GM23338 (cell line): ENCODE data around the gene POMP. TPM values are rescaled to one million over a fixed set of nuclear protein-coding genes. Genes with fewer than 3 reads are reported as not detected.

Experiments
- ATAC-seq: fragments of 200-7000 bp; cut with Tn5 transposase; 3 replicates; pipeline ENCODE4 v1.9.1; 2020
- DNase-seq: peaks from one replicate; pipeline ENCODE4 v3.0.0-alpha.2; 2015; ENCODE audit warnings: low spot score
- H2AFZ ChIP-seq: fragments of 200-600 bp; sonication (generic); 2 replicates; pipeline ENCODE4 v1.8.0; 2016; ENCODE audit warnings: antibody characterized with exemption, mild to moderate bottlenecking, moderate library complexity
- H3F3A ChIP-seq: fragments of 200-600 bp; sonication (generic); replicated peaks from 2 replicates; pipeline ENCODE4 v1.8.0; 2017; ENCODE audit warnings: antibody characterized with exemption, mixed run types, low read depth
- H3K27ac ChIP-seq: fragments of 200-600 bp; sonication (generic); 2 replicates; pipeline ENCODE4 v1.6.1; 2016; ENCODE audit warnings: low read depth
- H3K27me3 ChIP-seq: fragments of 200-600 bp; sonication (generic); 2 replicates; pipeline ENCODE4 v1.8.0; 2016; ENCODE audit warnings: mild to moderate bottlenecking, mixed run types, moderate library complexity; ENCODE audit not compliant: insufficient read depth
- H3K36me3 ChIP-seq: fragments of 200-600 bp; sonication (generic); 2 replicates; pipeline ENCODE4 v1.8.0; 2016; ENCODE audit warnings: mild to moderate bottlenecking; ENCODE audit not compliant: insufficient read depth
- H3K4me1 ChIP-seq: fragments of 200-600 bp; sonication (generic); 2 replicates; pipeline ENCODE4 v1.8.0; 2016; ENCODE audit warnings: mild to moderate bottlenecking, moderate library complexity; ENCODE audit not compliant: insufficient read depth
- H3K4me2 ChIP-seq: fragments of 200-600 bp; sonication (generic); 2 replicates; pipeline ENCODE4 v1.7.1; 2017; ENCODE audit warnings: mixed run types
- H3K4me3 ChIP-seq: fragments of 200-600 bp; sonication (generic); 2 replicates; pipeline ENCODE4 v1.6.1; 2016; ENCODE audit warnings: mixed run types
- H3K79me2 ChIP-seq: fragments of 200-600 bp; sonication (generic); replicated peaks from 2 replicates; pipeline ENCODE4 v1.8.0; 2017; ENCODE audit warnings: mild to moderate bottlenecking; ENCODE audit not compliant: insufficient read depth
- H3K9me2 ChIP-seq: fragments of 200-600 bp; sonication (generic); 2 replicates; pipeline ENCODE4 v1.8.0; 2017; ENCODE audit not compliant: insufficient read depth
- H4K20me1 ChIP-seq: fragments of 200-600 bp; sonication (generic); replicated peaks from 2 replicates; pipeline ENCODE4 v1.8.0; 2017; ENCODE audit warnings: mild to moderate bottlenecking; ENCODE audit not compliant: insufficient read depth
- H3K27ac Mint-ChIP-seq: 2 replicates; pipeline ENCODE4 v1.8.0; 2020; ENCODE audit warnings: inconsistent platforms, mild to moderate bottlenecking, moderate library complexity, mixed read lengths
- H3K27me3 Mint-ChIP-seq: 3 replicates; pipeline ENCODE4 v1.8.0; 2022; ENCODE audit warnings: low read depth, mild to moderate bottlenecking, moderate library complexity, mixed read lengths, inconsistent platforms; ENCODE audit not compliant: insufficient read depth, poor library complexity
- H3K36me3 Mint-ChIP-seq: 3 replicates; pipeline ENCODE4 v1.8.0; 2021; ENCODE audit warnings: low read depth, mild to moderate bottlenecking, inconsistent platforms, moderate library complexity, mixed read lengths
- H3K4me1 Mint-ChIP-seq: 3 replicates; pipeline ENCODE4 v1.8.0; 2020; ENCODE audit warnings: mild to moderate bottlenecking, inconsistent platforms, mixed read lengths
- H3K4me3 Mint-ChIP-seq: 3 replicates; pipeline ENCODE4 v1.8.0; 2021; ENCODE audit warnings: moderate library complexity, mild to moderate bottlenecking, inconsistent platforms, mixed read lengths
- H3K9me3 Mint-ChIP-seq: 3 replicates; pipeline ENCODE4 v1.8.0; 2020; ENCODE audit warnings: moderate library complexity, mild to moderate bottlenecking, inconsistent platforms, mixed read lengths
- ETS1 ChIP-seq: IDR thresholded peaks from 2 replicates; pipeline ENCODE4 v1.6.1; 2016; ENCODE audit warnings: antibody characterized with exemption
- EZH2 ChIP-seq: fragments of 200-600 bp; sonication (generic); IDR thresholded peaks from one replicate; pipeline ENCODE4 v1.8.0; 2017; ENCODE audit warnings: antibody characterized with exemption, mild to moderate bottlenecking, low read depth; ENCODE audit not compliant: unreplicated experiment
- EZH2phosphoT487 ChIP-seq: fragments of 200-600 bp; sonication (generic); IDR thresholded peaks from one replicate; pipeline ENCODE4 v1.8.1; 2018; ENCODE audit warnings: antibody characterized with exemption; ENCODE audit not compliant: unreplicated experiment
- JUNB ChIP-seq: IDR thresholded peaks from one replicate; pipeline ENCODE4 v1.6.1; 2016; ENCODE audit warnings: antibody characterized with exemption; ENCODE audit not compliant: unreplicated experiment
- NANOG ChIP-seq: IDR thresholded peaks from 2 replicates; pipeline ENCODE4 v1.6.1; 2016; ENCODE audit warnings: antibody characterized with exemption, borderline replicate concordance
- POLR2AphosphoS5 ChIP-seq: IDR thresholded peaks from 2 replicates; pipeline ENCODE4 v1.6.1; 2016; ENCODE audit warnings: antibody characterized with exemption, low read depth
- REST ChIP-seq: IDR thresholded peaks from one replicate; pipeline ENCODE4 v1.6.1; 2018; ENCODE audit warnings: antibody characterized with exemption; ENCODE audit not compliant: unreplicated experiment
- STAT1 ChIP-seq: IDR thresholded peaks from one replicate; pipeline ENCODE4 v1.6.1; 2016; ENCODE audit warnings: antibody characterized with exemption; ENCODE audit not compliant: unreplicated experiment
- ZNF114 ChIP-seq: fragments of 250-450 bp; sonication (Bioruptor Pico); IDR thresholded peaks from 2 replicates; pipeline ENCODE4 v1.5.0; 2020; ENCODE audit warnings: mild to moderate bottlenecking, moderate library complexity
- ZNF462 ChIP-seq: fragments of 250-450 bp; sonication (Bioruptor Pico); IDR thresholded peaks from 2 replicates; pipeline ENCODE4 v1.5.0; 2020; ENCODE audit warnings: mild to moderate bottlenecking, moderate library complexity
- polyA plus RNA-seq: library from polyadenylated mRNA; unstranded; fragments of >200 nt; fragmentation: Nextera tagmentation; extraction: Ambion mirVana; gene quantifications from 2 replicates; pipeline ENCODE4 v1.2.1, GENCODE V29; 2016
- total RNA-seq: library from RNA; depleted of rRNA; stranded (reverse); fragments of >200 nt; shearing (Covaris generic); gene quantifications from 2 replicates; pipeline ENCODE4 v1.2.3, GENCODE V29; 2014

The POMP gene
- total and polyA plus RNA-seq, 2 experiments from 2014 or later: 95.9 to 446 TPM

- peak; percentile 26 for ATAC-seq
- H3K4me3 Mint-ChIP-seq: no peak overlapping the region
- Histone ChIP-seq H4K20me1 (no peaks in the 10 kb centered on the region), H3K27ac (no peak overlapping the region), H3K36me3 (no peaks in the 10 kb centered on the region), H2AFZ (peak overlapping the region; percentile 94), H3K4me2 (no peak overlapping the region; the same call in 1 of the 2 replicates), H3K4me3 (no peak overlapping the region), H3K27me3 (no peaks in the 10 kb centered on the region), H3K4me1 (no peaks in the 10 kb centered on the region), H3F3A (no peaks in the 10 kb centered on the region), H3K79me2 (no peaks in the 10 kb centered on the region), H3K9me2 (no peaks in the 10 kb centered on the region)
- H3K27me3 Mint-ChIP-seq: peaks cover 2% of the 10 kb centered on the region
- H3K27ac Mint-ChIP-seq: no peak overlapping the region
- TF ChIP-seq EZH2phosphoT487: no peak
- no peak for TF ChIP-seq REST
- no peak for TF ChIP-seq ETS1
- no peak for TF ChIP-seq STAT1
- no peak for TF ChIP-seq NANOG
- peaks cover 8% of the 10 kb centered on the region for H3K9me3 Mint-ChIP-seq
- H3K4me1 Mint-ChIP-seq: peaks cover 12% of the 10 kb centered on the region
- H3K36me3 Mint-ChIP-seq: no peaks in the 10 kb centered on the region
- no peak for DNase-seq
These were observed 26.2 kb downstream of the POMP start for GRCh38 chr13:28685114-28685513.

- peaks cover 12% of the 10 kb centered on the region for H3K4me1 Mint-ChIP-seq
- peaks cover 8% of the 10 kb centered on the region for H3K9me3 Mint-ChIP-seq
- Histone ChIP-seq H3K36me3 (no peaks in the 10 kb centered on the region), H3K4me3 (no peak overlapping the region), H3K9me2 (no peaks in the 10 kb centered on the region), H3K79me2 (no peaks in the 10 kb centered on the region), H3K4me1 (no peaks in the 10 kb centered on the region), H3K4me2 (no peak overlapping the region), H4K20me1 (no peaks in the 10 kb centered on the region), H3F3A (no peaks in the 10 kb centered on the region), H3K27me3 (no peaks in the 10 kb centered on the region), H2AFZ (no peak overlapping the region), H3K27ac (no peak overlapping the region)
- H3K4me3 Mint-ChIP-seq: no peak overlapping the region
- DNase-seq (no peak), ATAC-seq (no peak)
- no peaks in the 10 kb centered on the region for H3K36me3 Mint-ChIP-seq
- H3K27ac Mint-ChIP-seq: no peak overlapping the region
- peaks cover 2% of the 10 kb centered on the region for H3K27me3 Mint-ChIP-seq
- TF ChIP-seq ZNF114 (CRISPR knock-in tag): no peak
- no peak for TF ChIP-seq ETS1
- no peak for TF ChIP-seq ZNF462 (CRISPR knock-in tag)
- no peak for TF ChIP-seq EZH2phosphoT487
- TF ChIP-seq NANOG: no peak
- TF ChIP-seq JUNB: no peak
- no peak for TF ChIP-seq STAT1
- no peak for TF ChIP-seq POLR2AphosphoS5
- no peak for TF ChIP-seq EZH2
These were observed 27.0 kb downstream of the POMP start for GRCh38 chr13:28685892-28686291.
